ENCODE results near the gene PLD4. TPM values are rescaled to one million over a fixed set of nuclear protein-coding genes. Genes with fewer than 3 reads are reported as not detected.

PLD4 gene
- total and polyA plus RNA-seq, 2 of the 8 experiments (the other 6 are each of a cell fraction or from before 2014, with no cell fraction given) = 0.05 TPM; not detected in 1

GRCh38 chr14:104957146-104958113 lies 32.8 kb downstream of the PLD4 start (continued):
- no peak for TF ChIP-seq BRCA1 (IDR thresholded peaks at IDR 0.05; ENCODE audit: low read depth, low read length)

Measured in H1 (cell line).